ENCODE results near the gene FOXA2. TPM values are rescaled to one million over a fixed set of nuclear protein-coding genes. Genes with fewer than 3 reads are reported as not detected.
"Not testable (repeated sequence)": the region's sequence is repeated elsewhere in the genome, so short reads cannot be mapped to it uniquely, and the experiment has no call there.

The FOXA2 gene
- total RNA-seq, 1 donor from 2014 or later, result not detected

DNA sequence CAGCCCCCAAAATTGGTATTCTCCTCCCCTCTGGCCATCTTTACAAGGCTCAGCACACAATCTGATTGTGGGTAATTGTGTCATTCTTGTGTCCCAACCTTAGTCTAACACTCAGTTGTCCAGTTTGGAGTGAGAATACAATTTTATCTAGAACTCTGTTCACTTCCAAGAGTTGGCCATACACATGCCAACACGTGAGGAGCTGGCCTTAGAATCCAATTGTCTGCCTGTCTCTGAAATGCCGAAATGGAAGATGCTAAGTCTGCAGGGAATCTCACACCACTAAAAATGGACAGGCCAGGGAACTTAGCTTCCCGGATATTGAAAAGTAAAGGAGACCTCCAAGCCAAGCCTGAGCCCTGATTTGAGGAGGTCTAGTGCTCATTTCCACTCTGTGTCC lies 12.3 kb downstream of the FOXA2 start:
- FAIRE-seq (no peak), DNase-seq (ENCODE audit: low spot score in 2 of 2) (no peak)

DNA sequence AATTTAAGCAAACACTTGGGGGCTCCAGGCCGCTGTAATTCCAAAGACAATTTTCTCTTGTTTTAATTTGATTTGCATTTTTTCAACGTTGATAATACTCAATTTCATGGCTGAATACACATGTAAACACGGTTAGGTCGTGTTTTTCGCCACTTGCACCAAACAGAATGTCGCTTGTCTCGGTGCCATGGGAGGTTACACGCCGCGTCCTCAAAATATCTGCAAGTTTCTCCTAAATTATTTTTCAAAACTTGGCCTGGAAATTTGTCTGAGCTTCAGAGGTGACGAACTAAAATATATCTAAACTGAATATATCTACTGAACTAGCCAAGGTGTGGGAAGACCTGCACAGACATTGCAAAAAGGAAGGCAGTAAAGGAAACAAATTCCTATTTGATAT lies 15.0 kb downstream of the FOXA2 start:
- DNase-seq (ENCODE audit: low spot score in 2 of 2), result no peak
- no peak for FAIRE-seq

DNA sequence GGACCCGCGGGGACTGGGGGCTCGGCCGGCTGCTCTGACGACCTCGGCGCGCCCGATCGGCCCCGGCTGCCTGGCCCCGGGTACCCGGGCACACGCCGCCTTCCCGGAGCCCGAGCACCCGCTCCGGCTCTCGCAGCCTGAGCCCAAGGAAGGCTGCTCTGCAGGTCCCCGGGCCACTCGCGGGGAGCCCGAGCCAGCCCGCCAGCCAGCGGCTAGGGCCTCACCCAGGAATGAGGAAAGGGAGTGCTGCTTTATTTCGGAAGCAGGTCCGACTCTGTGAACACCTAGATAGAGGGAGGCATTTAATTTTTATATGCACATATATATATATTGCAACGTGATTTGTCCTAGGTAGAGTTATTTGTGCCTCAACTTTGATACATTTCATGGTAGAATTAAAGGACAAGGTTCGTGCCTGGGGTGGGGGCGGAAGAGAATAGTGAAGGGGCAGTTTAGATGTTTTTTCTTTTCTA lies 15.5 kb downstream of the FOXA2 start:
- FAIRE-seq, result no peak
- no peak for DNase-seq (ENCODE audit: low spot score in 2 of 2)

DNA sequence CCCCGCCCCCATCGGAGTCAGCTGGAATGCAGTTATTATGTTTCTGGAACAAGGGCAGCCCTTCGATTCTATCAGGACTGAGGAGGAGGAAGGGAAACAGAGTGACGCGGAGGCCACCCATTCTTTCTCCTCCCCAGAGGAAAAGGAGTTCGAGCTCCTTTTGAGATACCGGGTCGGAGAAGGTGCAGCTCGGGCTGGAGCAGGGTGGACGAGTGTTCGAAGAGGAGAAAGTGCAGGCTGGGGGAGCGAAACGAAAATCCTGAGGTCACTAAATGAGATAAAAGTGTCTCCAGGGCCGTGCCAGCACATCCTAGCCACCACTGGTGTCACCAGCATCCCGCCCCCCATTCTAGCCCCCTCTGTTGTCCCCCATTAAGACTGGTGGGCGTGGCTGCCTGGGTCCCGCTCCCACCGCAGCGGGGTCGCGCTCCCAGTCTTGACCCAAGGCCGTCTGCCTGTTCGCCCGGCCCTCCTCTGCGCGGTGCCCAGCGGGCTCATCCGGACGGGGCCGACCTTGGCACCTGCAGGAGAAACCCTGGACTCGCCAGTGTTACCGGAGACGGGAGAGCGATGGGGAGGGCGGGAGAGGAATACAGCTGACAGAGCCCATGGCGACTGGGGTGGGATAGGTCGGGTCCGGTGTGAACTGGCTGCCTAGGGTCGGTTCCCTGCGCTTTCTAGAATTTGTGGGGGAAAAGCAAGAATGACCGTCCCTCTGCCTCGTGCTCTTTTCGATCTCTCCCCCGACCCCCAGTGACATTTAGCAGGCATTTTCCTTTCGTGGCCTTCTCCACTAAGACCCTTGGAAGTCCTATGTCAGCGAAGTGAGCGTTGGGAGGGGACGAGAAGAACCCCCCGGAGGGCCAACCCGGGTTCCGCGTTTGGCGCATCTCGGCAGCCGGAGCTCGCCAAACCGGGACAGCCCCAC lies 16.2 kb downstream of the FOXA2 start:
- FAIRE-seq (no peak), DNase-seq (ENCODE audit: low spot score in 2 of 2) (no peak)

DNA sequence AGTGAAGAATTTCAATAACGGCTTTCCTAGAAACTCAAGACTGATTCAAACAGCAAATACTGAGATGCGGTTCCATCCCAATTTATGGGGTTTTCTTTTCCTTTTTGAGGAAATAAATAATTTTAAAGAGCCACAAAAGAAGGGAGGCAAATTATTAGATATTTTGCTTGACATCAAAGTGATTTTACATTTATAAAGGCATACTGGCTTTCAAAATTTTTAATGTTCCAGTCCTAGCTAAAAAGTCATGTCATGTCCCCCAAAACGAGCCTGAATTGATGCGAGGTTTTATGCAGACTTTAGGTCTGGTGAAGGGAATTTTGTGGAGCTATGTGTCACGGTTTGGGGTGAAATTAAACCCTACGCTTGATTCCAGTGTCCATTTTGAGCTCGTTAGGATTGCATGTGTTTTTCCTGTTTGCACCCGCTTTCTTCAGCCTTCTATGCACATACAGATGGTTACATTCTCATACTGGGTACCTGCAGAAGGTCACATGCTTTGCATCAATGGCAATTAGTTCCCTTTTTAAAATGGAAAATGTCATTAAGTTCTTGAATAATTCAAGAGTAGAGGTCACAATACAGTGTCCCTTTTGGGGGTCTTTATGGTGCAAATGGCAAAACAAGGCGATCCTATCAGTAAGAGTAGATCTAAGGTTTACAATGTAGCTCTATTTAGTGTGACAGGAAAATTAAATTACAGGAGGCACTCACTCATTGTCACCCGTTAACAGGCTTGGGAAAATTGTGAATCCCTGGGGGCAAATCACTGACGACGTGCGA lies 17.3 kb downstream of the FOXA2 start:
- no peak for FAIRE-seq
- no peak for DNase-seq (ENCODE audit: low spot score in 2 of 2)

DNA sequence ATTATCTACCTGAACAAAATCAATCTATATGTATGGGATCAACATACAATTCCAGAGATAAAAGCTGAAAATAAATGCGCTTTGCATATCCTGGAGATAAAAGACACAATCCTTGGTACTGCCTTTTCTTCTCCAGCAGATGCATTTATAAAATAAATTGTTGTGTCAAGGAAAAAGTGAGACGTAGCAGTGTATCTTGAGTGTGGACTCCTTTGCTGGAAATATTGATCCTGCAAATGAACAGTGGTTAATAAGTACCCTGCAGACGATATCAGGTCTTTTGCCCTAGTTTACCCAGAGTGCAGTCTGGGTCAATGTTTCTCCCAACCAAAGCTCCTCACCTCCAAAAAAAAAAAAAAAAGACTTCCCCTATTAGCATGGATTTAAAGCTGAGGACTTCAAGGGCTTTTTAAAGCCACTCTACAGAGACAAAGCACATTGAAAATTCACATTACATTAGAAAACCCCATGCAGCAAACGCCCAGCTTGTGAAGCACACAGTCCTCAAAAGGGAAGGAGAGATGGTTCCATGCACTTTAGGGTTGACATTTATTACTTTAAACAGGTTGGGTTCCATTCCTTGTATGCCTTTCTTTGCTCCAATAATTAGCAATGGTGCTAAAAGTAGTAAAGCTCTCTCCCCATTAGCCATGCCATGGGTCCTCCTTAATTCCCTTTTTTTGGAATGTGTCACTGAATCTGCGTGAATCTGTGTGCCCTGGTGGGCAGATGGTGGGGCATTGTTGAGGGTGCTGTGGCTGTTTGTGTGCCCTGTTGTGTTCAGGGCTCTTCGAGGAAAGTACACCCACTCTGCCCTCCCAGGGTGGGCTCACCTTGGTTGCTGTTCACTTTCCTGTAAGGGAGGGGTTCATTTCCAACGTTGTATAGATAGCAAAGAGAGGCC lies 21.1 kb downstream of the FOXA2 start:
- no peak for FAIRE-seq
- no peak for DNase-seq (ENCODE audit: low spot score in 2 of 2)

DNA sequence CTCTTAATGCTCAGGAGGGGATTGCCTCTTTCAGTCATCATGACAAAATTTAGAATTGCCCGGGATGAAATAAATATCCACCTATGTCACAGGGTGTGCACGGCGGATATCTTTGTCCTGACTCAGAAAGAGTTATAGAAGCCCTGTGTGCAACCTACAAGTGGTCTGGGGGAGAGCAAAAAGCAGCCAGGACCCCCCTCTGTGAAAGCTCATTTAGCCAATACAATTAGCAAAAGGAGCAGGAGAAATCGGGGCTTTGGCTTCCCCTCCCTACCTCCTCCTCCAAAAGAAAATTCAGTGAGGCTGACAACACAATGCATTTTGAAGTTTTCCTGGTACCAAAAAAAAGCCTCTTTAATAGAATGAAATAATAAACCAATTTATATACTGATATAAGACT lies 21.8 kb downstream of the FOXA2 start:
- DNase-seq (ENCODE audit: low spot score in 2 of 2), result no peak
- no peak for FAIRE-seq

DNA sequence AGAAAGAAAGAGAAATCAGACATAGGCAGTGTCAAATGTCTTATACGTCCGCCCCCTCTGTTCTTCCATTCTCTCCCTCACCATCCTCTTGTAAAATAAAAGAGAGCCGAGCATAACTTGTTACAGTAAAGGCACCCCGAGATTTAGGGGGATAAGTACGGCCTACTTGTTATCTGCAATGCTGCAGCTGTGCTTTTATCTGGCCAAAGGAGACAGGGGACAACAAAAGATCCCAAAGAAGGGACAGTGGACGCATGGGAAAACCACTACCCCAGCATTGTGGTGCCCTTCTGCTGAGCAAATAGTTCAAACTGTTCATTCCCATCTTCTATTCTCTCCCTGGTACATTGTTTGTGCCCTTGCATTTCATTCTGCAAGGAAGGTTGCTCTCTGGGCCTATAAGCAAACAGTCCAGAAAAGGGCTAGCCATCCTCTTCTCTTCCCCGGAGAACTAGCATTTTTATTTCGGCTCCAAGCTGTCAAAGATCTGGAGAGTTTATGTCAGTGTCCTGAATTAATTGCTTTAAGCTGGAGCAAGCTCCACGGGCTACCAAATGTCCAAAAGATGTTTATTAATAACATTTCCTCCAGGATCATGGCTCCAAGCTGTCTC lies 22.3 kb downstream of the FOXA2 start:
- DNase-seq (ENCODE audit: low spot score in 2 of 2) (no peak), FAIRE-seq (no peak)

DNA sequence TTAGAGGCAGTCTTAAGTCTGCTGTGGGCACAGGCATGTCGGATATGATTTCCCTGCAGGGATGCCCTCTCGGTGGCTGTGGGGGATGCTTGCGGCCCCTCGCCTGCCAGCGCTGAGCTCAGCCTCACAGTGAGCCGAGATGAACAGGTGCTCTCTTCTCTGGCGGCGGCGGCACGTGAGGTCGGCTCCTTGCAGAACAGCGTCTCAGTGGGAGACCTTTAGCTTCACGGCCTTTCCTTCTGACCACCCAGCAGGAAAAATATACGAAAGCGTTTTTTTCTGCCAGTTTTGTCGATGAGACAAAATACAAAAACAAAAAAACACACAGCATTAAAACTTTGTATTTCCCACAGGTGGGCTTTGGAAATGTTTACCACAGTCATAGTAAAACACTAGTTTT lies 23.6 kb downstream of the FOXA2 start:
- DNase-seq (ENCODE audit: low spot score in 2 of 2) (no peak), FAIRE-seq (no peak)

DNA sequence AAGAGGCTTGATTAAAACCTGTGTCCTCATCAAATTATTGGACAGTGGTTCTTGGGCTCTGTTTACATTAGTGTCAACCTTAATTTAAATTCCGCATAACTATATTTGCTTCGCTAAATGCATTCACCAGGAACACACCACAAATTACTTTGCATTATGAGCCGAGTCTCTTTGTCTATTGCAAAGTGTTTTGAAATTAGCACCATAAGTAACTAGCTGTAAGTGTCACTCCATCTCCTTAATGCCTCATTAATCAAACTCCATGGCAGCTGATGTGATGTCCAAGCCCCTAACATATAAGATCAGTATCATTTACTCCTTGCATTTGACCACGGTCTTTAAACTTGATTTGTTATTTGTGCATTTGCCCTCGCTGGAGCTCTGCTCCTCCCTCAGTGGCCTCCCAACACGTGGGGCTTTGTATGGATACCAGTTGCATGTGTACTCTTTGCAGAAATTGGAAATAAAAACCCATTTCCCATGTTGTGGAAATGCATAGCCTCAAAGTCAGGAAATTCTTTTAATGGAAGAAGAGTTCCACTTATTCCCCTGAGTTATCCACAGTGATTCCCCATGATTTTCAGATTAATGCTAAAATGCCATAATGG lies 24.6 kb downstream of the FOXA2 start:
- DNase-seq (ENCODE audit: low spot score in 2 of 2), result no peak
- FAIRE-seq, result no peak

DNA sequence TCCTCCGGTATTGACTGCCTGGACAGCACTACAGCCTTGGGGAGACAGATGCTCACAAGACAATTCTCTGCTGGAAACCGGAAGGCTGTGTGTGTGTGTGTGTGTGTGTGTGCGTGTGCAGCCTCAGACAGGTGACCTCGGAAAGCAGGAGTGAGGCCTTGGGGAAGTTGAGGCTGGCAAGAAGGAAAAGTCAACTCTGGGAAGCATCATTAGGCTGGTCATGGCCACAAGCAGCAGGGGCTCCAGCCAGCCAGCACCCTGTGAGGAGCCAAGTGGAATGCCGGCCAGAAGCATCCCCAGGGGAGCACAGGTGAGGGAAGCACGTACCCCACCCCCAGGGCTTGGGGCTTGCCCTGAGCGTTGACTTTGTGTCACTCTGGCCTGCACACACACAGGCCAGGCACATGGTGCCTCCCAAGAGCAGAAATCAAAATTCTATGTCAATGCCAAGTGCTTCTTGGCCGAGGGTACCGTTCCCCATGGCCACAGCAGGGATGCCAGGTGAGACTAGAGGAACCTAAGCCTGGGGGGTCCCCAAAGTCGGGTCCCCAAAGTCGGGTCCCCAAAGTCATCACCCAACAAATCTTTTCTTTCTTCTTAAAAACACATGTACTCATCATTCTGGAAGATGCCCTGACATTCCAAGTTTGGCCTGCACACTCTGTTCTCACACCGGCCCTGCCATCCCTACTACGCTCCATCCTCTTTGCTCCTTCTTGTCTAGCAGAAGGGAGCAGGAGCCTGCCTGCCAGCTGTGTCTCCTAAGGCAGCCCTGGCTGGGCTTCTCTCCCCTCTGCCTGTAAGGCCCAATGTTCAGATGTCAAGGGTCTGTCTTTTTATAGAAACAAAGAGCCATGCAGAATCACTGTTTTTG lies 26.7 kb downstream of the FOXA2 start:
- no peak for FAIRE-seq
- no peak for DNase-seq (ENCODE audit: low spot score in 2 of 2)

DNA sequence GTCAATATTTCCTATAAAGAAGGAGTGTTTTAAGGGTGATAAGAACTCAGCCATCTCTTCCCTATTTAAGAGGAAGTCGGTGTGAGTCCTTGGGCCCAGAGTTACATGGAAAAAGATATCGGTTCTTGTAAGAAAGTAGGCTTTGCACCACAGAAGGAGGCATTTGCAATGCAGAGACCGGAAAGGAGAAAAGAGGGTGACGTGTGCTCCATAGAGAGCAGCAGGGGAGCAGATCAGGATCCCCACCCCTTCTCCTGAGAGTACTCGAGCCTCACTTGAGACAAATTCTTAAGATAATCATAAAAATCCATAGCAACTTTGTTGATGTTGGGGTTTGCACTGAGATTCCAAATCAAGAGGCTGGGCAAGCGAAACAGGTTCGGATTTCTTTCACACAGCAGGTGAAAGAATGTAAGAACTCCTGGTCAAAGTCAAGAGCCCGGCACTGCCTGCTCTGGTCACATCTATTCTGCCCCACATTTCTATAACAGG lies 27.8 kb downstream of the FOXA2 start:
- DNase-seq (ENCODE audit: low spot score in 2 of 2) (no peak), FAIRE-seq (no peak)

DNA sequence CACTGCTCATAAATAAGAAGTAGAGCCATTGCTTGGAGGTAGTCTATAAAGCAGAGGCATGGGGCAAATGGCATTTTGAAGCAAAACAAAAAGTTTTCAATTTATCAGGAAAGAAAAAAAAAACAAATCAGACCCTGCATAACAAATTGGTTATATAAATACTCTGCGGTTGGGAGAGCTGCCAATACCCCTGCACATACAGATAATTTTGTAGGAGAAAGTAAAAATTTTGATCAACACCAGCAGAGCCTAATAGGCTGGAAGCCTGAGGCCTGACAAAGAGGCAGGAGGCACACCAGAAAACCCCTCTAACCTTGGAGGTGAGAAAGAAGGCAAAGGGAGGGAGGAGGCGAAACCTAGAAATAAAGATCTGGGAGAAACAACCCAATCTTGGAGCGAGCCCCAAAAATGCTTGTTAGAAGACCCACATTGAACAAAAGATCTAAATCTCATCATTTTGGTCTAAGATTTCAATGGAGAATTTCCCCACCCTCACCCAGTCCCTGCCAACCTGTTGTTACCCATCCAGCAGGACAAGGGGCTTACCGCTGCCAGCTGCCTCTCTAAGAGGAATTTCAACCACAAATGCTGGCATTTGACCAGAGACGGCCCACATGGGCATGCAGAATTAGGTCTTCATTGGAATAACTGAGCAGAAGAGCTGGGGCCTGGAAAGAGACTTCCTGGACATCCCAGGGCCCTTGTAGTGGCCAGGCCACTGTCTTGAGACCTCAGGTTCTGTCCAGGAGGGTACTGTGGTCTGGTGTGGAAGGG lies 28.4 kb downstream of the FOXA2 start:
- no peak for FAIRE-seq
- no peak for DNase-seq (ENCODE audit: low spot score in 2 of 2)

DNA sequence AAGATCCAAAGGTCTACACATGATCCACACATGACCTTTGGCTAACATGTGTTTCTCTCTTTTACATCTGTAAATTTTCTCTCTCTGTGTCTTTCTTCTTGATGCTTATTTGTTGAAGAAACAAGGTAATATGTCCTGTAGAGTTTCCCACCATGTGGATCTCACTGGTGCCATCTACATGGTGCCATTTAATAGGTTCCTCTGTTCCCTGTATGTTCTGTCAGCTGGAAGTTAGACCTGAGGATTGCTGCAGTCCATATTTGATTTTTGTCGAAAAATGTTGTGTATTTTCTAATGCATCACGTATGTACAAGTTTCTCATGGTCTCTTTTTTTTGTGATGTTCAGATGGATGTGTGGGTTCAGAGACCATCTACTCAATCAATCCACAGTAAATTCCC lies 30.0 kb downstream of the FOXA2 start:
- FAIRE-seq, result no peak
- DNase-seq (ENCODE audit: low spot score in 2 of 2), result no peak

DNA sequence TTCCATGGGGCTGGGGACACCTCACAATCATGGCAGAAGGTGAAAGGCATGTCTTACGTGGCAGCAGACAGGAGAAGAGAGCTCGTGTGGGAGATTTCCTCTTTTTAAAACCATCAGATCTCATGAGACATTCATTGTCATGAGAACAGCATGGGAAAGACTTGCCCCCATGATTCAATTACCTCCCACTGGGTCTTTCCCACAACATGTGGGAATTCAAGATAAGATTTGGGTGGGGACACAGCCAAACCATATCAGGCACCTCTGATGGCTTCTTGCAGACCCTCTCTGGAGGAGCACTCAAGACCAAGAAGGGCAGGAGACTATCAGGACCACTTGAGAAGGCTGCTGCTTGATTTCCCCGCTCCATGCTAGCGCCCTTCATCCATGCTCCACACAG lies 33.9 kb downstream of the FOXA2 start:
- not testable (repeated sequence) for FAIRE-seq; DNase-seq (ENCODE audit: low spot score in 2 of 2)

DNA sequence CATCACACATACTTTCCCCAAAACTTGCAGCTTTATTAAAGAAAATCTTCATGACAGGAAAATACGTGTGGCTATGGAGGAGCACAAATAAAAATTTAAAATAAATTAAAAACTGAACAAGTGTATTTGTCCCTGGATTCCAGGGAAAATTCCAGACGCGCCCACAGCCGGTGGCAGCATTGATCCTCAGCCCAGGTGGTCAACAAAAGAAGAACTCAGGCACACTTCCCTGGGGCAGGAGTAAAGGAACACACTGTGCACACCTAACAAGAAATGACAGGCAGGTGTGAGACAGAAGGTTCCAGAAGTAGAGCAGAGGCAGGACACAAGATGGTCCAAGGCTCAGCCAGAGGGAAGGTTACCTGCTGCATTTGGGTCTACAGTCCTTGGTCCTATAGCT lies 36.3 kb downstream of the FOXA2 start:
- DNase-seq (ENCODE audit: low spot score in 2 of 2), result no peak
- no peak for FAIRE-seq

DNA sequence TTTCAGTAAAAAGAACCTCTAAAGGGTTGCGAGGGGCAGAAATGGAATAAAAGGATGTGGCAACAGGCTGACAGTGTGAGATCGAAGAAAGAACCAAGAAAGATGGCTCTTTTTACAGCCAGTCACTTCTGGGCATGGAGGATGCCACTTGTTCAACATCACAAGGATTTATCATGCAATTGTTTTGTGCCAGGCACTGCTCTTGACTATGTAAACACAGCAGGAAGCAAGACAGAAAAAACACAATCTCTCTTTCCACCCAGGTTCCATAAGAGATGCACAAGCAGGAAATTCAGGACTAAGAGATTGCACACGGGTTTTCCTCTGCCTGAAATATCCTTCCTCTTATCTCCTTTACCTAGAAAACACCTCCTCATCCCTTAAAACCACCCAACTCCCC lies 38.0 kb downstream of the FOXA2 start:
- DNase-seq (ENCODE audit: low spot score in 2 of 2), result no peak
- FAIRE-seq, result no peak

DNA sequence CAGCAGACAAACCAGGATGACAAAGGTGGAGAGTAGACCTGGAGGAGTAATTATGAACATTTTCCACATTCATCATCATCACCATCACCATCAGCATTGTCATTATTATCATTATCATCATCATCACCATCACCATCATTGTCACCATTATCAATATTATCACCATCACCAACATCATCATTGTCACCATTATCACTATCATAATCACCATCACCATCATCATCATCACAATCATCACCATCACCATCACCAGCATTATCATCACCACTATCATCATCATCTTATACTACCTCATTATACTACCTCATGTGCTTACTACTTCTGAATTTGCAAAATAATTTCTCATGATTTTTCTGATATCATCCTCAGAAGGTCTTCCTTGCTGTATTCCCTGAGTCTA lies 39.3 kb downstream of the FOXA2 start:
- no peak for DNase-seq (ENCODE audit: low spot score in 2 of 2)
- FAIRE-seq, result no peak

Data from frontal cortex (tissue), 4 donors.